Ishikawa (cell line): ENCODE measurements around the gene FOXN3.

ENCODE experiments used
- CEBPB ChIP-seq: IDR thresholded peaks from 2 replicates; pipeline ENCODE4 v1.6.1; 2012
- CREB1 ChIP-seq: IDR thresholded peaks from 2 replicates; pipeline ENCODE4 v1.6.1; 2012; ENCODE audit warnings: low read depth
- EGR1 ChIP-seq: IDR thresholded peaks from 2 replicates; pipeline ENCODE4 v1.6.1; 2012
- EP300 ChIP-seq: IDR thresholded peaks from 2 replicates; pipeline ENCODE4 v1.6.1; 2012; ENCODE audit warnings: borderline replicate concordance
- FOXM1 ChIP-seq: IDR thresholded peaks from 2 replicates; pipeline ENCODE4 v1.6.1; 2012; ENCODE audit warnings: low read depth, borderline replicate concordance
- NFIC ChIP-seq: IDR thresholded peaks from 2 replicates; pipeline ENCODE4 v1.6.1; 2012
- RAD21 ChIP-seq: IDR thresholded peaks from 2 replicates; pipeline ENCODE4 v1.6.1; 2012; ENCODE audit warnings: low read depth
- TAF1 ChIP-seq: IDR thresholded peaks from 2 replicates; pipeline ENCODE4 v1.6.1; 2012; ENCODE audit warnings: low read depth, mild to moderate bottlenecking
- TCF12 ChIP-seq: IDR thresholded peaks from 2 replicates; pipeline ENCODE4 v1.6.1; 2012; ENCODE audit warnings: low read depth
- YY1 ChIP-seq: IDR thresholded peaks from 2 replicates; pipeline ENCODE4 v1.6.1; 2012; ENCODE audit warnings: low read depth
- ZBTB7A ChIP-seq: IDR thresholded peaks from 2 replicates; pipeline ENCODE4 v1.6.1; 2012; ENCODE audit warnings: low read depth
- TF ChIP-seq, protein P1 (sequence below): IDR thresholded peaks from 2 replicates; pipeline ENCODE4 v1.6.1; 2012
- TF ChIP-seq, protein P2 (sequence below): IDR thresholded peaks from 2 replicates; pipeline ENCODE4 v1.6.1; 2012
- TF ChIP-seq, protein P3 (sequence below): IDR thresholded peaks from 2 replicates; pipeline ENCODE4 v1.6.1; 2012; ENCODE audit warnings: low read depth, mild to moderate bottlenecking

DNA sequence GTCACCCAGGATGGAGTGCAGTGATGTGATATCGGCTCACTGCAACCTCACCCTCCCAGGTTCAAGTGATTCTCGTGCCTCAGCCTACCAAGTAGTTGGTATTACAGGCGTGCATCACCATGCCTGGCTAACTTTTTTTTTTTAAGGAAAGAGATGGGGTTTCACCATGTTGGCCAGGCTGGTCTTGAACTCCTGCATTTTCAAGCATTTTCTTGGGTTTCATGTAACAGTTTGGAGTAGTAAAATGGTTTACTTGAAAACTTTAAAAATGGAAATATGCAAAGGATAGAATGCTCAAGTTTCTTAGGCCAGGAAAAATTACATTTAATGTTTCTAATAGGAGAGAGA, 63.3 kb downstream of the FOXN3 start:
- TF ChIP-seq TAF1 (no peak), EP300 (no peak), TCF12 (no peak), CEBPB (no peak), RAD21 (no peak), ZBTB7A (no peak), YY1 (no peak), EGR1 (no peak), CREB1 (no peak), FOXM1 (no peak), NFIC (no peak)
- TF ChIP-seq, protein P1, sequence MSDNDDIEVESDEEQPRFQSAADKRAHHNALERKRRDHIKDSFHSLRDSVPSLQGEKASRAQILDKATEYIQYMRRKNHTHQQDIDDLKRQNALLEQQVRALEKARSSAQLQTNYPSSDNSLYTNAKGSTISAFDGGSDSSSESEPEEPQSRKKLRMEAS: no peak
- TF ChIP-seq, protein P2, sequence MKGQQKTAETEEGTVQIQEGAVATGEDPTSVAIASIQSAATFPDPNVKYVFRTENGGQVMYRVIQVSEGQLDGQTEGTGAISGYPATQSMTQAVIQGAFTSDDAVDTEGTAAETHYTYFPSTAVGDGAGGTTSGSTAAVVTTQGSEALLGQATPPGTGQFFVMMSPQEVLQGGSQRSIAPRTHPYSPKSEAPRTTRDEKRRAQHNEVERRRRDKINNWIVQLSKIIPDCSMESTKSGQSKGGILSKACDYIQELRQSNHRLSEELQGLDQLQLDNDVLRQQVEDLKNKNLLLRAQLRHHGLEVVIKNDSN: no peak
- TF ChIP-seq, protein P3, sequence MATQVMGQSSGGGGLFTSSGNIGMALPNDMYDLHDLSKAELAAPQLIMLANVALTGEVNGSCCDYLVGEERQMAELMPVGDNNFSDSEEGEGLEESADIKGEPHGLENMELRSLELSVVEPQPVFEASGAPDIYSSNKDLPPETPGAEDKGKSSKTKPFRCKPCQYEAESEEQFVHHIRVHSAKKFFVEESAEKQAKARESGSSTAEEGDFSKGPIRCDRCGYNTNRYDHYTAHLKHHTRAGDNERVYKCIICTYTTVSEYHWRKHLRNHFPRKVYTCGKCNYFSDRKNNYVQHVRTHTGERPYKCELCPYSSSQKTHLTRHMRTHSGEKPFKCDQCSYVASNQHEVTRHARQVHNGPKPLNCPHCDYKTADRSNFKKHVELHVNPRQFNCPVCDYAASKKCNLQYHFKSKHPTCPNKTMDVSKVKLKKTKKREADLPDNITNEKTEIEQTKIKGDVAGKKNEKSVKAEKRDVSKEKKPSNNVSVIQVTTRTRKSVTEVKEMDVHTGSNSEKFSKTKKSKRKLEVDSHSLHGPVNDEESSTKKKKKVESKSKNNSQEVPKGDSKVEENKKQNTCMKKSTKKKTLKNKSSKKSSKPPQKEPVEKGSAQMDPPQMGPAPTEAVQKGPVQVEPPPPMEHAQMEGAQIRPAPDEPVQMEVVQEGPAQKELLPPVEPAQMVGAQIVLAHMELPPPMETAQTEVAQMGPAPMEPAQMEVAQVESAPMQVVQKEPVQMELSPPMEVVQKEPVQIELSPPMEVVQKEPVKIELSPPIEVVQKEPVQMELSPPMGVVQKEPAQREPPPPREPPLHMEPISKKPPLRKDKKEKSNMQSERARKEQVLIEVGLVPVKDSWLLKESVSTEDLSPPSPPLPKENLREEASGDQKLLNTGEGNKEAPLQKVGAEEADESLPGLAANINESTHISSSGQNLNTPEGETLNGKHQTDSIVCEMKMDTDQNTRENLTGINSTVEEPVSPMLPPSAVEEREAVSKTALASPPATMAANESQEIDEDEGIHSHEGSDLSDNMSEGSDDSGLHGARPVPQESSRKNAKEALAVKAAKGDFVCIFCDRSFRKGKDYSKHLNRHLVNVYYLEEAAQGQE: no peak
